ENCODE data around the gene NR3C2. TPM values are rescaled to one million over a fixed set of nuclear protein-coding genes. Genes with fewer than 3 reads are reported as not detected.

NR3C2 gene
- total and polyA plus RNA-seq, 12 donors, result 1.1 to 19.8 (median 11.7) TPM

- Histone ChIP-seq H3K4me3 (no peak overlapping the region), H3K27me3 (no peaks in the 10 kb centered on the region), H3K4me1 (replicated peaks in 1 of 2) (no peaks in the 10 kb centered on the region), H3K9me3 (replicated peaks in 1 of 3) (no peaks in the 10 kb centered on the region), H3K27ac (no peak overlapping the region), H3K36me3 (replicated peaks in 1 of 2) (no peaks in the 10 kb centered on the region)
- no peak for DNase-seq
- intact Hi-C loops (cut with DNase I), result no loop called here
- no peak for TF ChIP-seq POLR2A (IDR thresholded peaks at IDR 0.05)
- TF ChIP-seq CTCF (IDR thresholded peaks at IDR 0.05), result no peak
- WGBS, 4 donors, result 95 to 99% (median 96%) methylated on average over 4 of the region's 4 CpGs
Observed at GRCh38 chr4:148152868-148153625, 289.2 kb downstream of the NR3C2 start.

GRCh38 chr4:148151806-148152205 lies 290.4 kb downstream of the NR3C2 start:
- no peaks in the 10 kb centered on the region for H3K4me1 ChIP-seq (replicated peaks in 1 of 2)
- no peak overlapping the region for H3K27ac ChIP-seq
- intact Hi-C loops (cut with DNase I), result no loop called here
- TF ChIP-seq POLR2A (IDR thresholded peaks at IDR 0.05) (no peak), CTCF (IDR thresholded peaks at IDR 0.05) (no peak)
- H3K27me3 ChIP-seq, result no peaks in the 10 kb centered on the region
- no peaks in the 10 kb centered on the region for H3K9me3 ChIP-seq (replicated peaks in 1 of 3)
- no peak for DNase-seq
- WGBS, 4 donors, result 84 to 93% (median 87%) methylated on average over 4 of the region's 4 CpGs
- H3K4me3 ChIP-seq, result no peak overlapping the region
- no peaks in the 10 kb centered on the region for H3K36me3 ChIP-seq (replicated peaks in 1 of 2)

GRCh38 chr4:148145475-148145874 lies 296.7 kb downstream of the NR3C2 start:
- Histone ChIP-seq H3K36me3 (replicated peaks in 1 of 2) (no peaks in the 10 kb centered on the region), H3K27me3 (no peaks in the 10 kb centered on the region), H3K4me3 (no peak overlapping the region), H3K4me1 (replicated peaks in 1 of 2) (no peaks in the 10 kb centered on the region), H3K27ac (no peak overlapping the region), H3K9me3 (replicated peaks in 1 of 3) (no peaks in the 10 kb centered on the region)
- intact Hi-C loops (cut with DNase I), result no loop called here
- WGBS, 4 donors, result 87 to 88% (median 88%) methylated on average over 6 of the region's 6 CpGs
- TF ChIP-seq CTCF (IDR thresholded peaks at IDR 0.05), result no peak
- TF ChIP-seq POLR2A (IDR thresholded peaks at IDR 0.05), result no peak
- no peak for DNase-seq

- 77 to 93% (median 85%) methylated on average over 4 of the region's 4 CpGs for WGBS, 4 donors
- TF ChIP-seq POLR2A (IDR thresholded peaks at IDR 0.05), result no peak
- TF ChIP-seq CTCF (IDR thresholded peaks at IDR 0.05), result no peak
- Histone ChIP-seq H3K4me3 (no peak overlapping the region), H3K4me1 (replicated peaks in 1 of 2) (no peaks in the 10 kb centered on the region), H3K27me3 (no peaks in the 10 kb centered on the region), H3K27ac (no peak overlapping the region), H3K36me3 (replicated peaks in 1 of 2) (no peaks in the 10 kb centered on the region), H3K9me3 (replicated peaks in 1 of 3) (no peaks in the 10 kb centered on the region)
- intact Hi-C loops (cut with DNase I), result no loop called here
- no peak for DNase-seq
Observed at GRCh38 chr4:148143174-148143573, 299.0 kb downstream of the NR3C2 start.

Measured in adrenal gland (tissue), 12 donors.